A549 (cell line): ENCODE measurements around the gene KCNH6. TPM values are rescaled to one million over a fixed set of nuclear protein-coding genes. Genes with fewer than 3 reads are reported as not detected.

ENCODE experiments used
- ATAC-seq, 2 experiments: fragments of 200-7000 bp in 1 of 2; fragments of >200 bp in 1 of 2; cut with Nextera tagmentation in 1 of 2; cut with Tn5 transposase in 1 of 2; 3 replicates each; pipeline versions ENCODE4 v1.8.0 to v1.9.1; 2018 to 2020; ENCODE audit warnings: mild to moderate bottlenecking in 1 of 2, moderate library complexity in 1 of 2
- CTCF ChIA-PET: fragments of 300-600 bp; sonication (Branson Sonifier 250); formaldehyde crosslinking; extraction: SDS; loops from one replicate; lab custom pipeline; 2021; ENCODE audit warnings: antibody characterized with exemption, inconsistent platforms; lab: Yijun Ruan, JAX
- POLR2A ChIA-PET: fragments of 350-600 bp; formaldehyde crosslinking; extraction: SDS; loops from one replicate; lab custom pipeline; 2021; ENCODE audit warnings: antibody characterized with exemption, inconsistent platforms; lab: Yijun Ruan, JAX
- DNase-seq, 2 experiments: peaks; one replicate each; pipeline versions ENCODE4 v3.0.0 to v3.0.0-alpha.2; 2011 to 2016; ENCODE audit warnings: low read depth in 1 of 2, low spot score in 1 of 2
- FAIRE-seq: peaks from 2 replicates; lab custom pipeline; 2011; peaks lifted over from hg19 to GRCh38; lab: Jason Lieb, UNC
- H3K27ac ChIP-seq, 2 experiments: fragments of >200 bp; sonication (Bioruptor Twin); formaldehyde crosslinking; 3 replicates each; pipeline ENCODE4 v1.5.1; 2016 to 2017
- H3K4me1 ChIP-seq: fragments of >200 bp; sonication (Bioruptor Twin); formaldehyde crosslinking; 3 replicates; pipeline ENCODE4 v1.6.1; 2016
- H3K4me2 ChIP-seq: fragments of >200 bp; sonication (Bioruptor Twin); formaldehyde crosslinking; 3 replicates; pipeline ENCODE4 v1.6.1; 2016
- H3K4me3 ChIP-seq: fragments of >200 bp; sonication (Bioruptor Twin); formaldehyde crosslinking; 3 replicates; pipeline ENCODE4 v1.5.1; 2016
- H3K9me3 ChIP-seq: fragments of >200 bp; sonication (Bioruptor Twin); formaldehyde crosslinking; 3 replicates; pipeline ENCODE4 v1.6.1; 2016
- BHLHE40 ChIP-seq: IDR thresholded peaks from 2 replicates; pipeline ENCODE4 v1.6.1; 2012; ENCODE audit warnings: low read depth, low read length, inconsistent platforms
- CBX8 ChIP-seq: fragments of 200-600 bp; sonication (generic); IDR thresholded peaks from 2 replicates; pipeline ENCODE4 v1.6.1; 2016
- CEBPB ChIP-seq, 2 experiments: fragments of >200 bp in 1 of 2; sonication (Bioruptor Twin) in 1 of 2; formaldehyde crosslinking in 1 of 2; IDR thresholded peaks; 2 replicates each; pipeline ENCODE4 v1.6.1; 2012 to 2016
- CHD2 ChIP-seq: fragments of 150-350 bp; IDR thresholded peaks from 2 replicates; pipeline ENCODE4 v1.6.1; 2014; ENCODE audit warnings: low read length; ENCODE audit not compliant: partially characterized antibody
- EHF ChIP-seq: fragments of 250-450 bp; sonication (Bioruptor Pico); IDR thresholded peaks from 2 replicates; pipeline ENCODE4 v1.5.0; 2020; ENCODE audit warnings: mild to moderate bottlenecking
- ELK1 ChIP-seq: fragments of 150-350 bp; IDR thresholded peaks from 2 replicates; pipeline ENCODE4 v1.6.1; 2014; ENCODE audit warnings: low read depth, mild to moderate bottlenecking, low read length
- ESRRA ChIP-seq: fragments of 150-350 bp; IDR thresholded peaks from 2 replicates; pipeline ENCODE4 v1.6.1; 2014; ENCODE audit warnings: mild to moderate bottlenecking, low read length, borderline replicate concordance
- FOSB ChIP-seq: fragments of 250-450 bp; sonication (Bioruptor Pico); IDR thresholded peaks from 2 replicates; pipeline ENCODE4 v1.5.0; 2020; ENCODE audit warnings: mild to moderate bottlenecking, moderate library complexity
- GATA3 ChIP-seq: IDR thresholded peaks from 2 replicates; pipeline ENCODE4 v1.6.1; 2012; ENCODE audit warnings: borderline replicate concordance
- HEYL ChIP-seq: fragments of 250-450 bp; sonication (Bioruptor Pico); IDR thresholded peaks from 2 replicates; pipeline ENCODE4 v1.8.0; 2021; ENCODE audit warnings: mild to moderate bottlenecking, moderate library complexity
- HOXA7 ChIP-seq: fragments of 250-450 bp; sonication (Bioruptor Pico); IDR thresholded peaks from 2 replicates; pipeline ENCODE4 v1.5.0; 2020; ENCODE audit warnings: mild to moderate bottlenecking, moderate library complexity
- HOXB13 ChIP-seq: fragments of 250-450 bp; sonication (Bioruptor Pico); IDR thresholded peaks from 2 replicates; pipeline ENCODE4 v1.5.0; 2020; ENCODE audit warnings: low read depth, mild to moderate bottlenecking, moderate library complexity
- KDM1A ChIP-seq: fragments of 200-600 bp; sonication (generic); IDR thresholded peaks from 2 replicates; pipeline ENCODE4 v1.6.1; 2016; ENCODE audit warnings: low read depth, mild to moderate bottlenecking
- MYC ChIP-seq: IDR thresholded peaks from 2 replicates; pipeline ENCODE4 v1.6.1; 2012; ENCODE audit warnings: mild to moderate bottlenecking, inconsistent platforms, low read length, improper control_type of control experiment, borderline replicate concordance
- NFE2L2 ChIP-seq: fragments of 150-350 bp; conservative IDR thresholded peaks from 2 replicates; pipeline ENCODE4 v1.6.1; 2014; ENCODE audit warnings: low read length
- NPAS2 ChIP-seq: fragments of 250-450 bp; sonication (Bioruptor Pico); IDR thresholded peaks from 2 replicates; pipeline ENCODE4 v1.8.0; 2022; ENCODE audit warnings: mild to moderate bottlenecking, moderate library complexity, borderline replicate concordance
- RARB ChIP-seq: fragments of 250-450 bp; sonication (Bioruptor Pico); IDR thresholded peaks from 2 replicates; pipeline ENCODE4 v1.8.0; 2021; ENCODE audit warnings: mild to moderate bottlenecking, moderate library complexity
- RCOR1 ChIP-seq: fragments of 150-350 bp; IDR thresholded peaks from 2 replicates; pipeline ENCODE4 v1.6.1; 2014; ENCODE audit warnings: antibody characterized with exemption, low read length, low read depth
- REST ChIP-seq: fragments of 200-600 bp; sonication (generic); IDR thresholded peaks from 2 replicates; pipeline ENCODE4 v1.6.1; 2016; ENCODE audit warnings: antibody characterized with exemption, mild to moderate bottlenecking, moderate library complexity
- SREBF2 ChIP-seq: fragments of 450-650 bp; IDR thresholded peaks from 2 replicates; pipeline ENCODE4 v1.6.1; 2014; ENCODE audit warnings: mild to moderate bottlenecking, moderate library complexity
- USF2 ChIP-seq: fragments of 450-650 bp; IDR thresholded peaks from 2 replicates; pipeline ENCODE4 v1.6.1; 2014; ENCODE audit warnings: antibody characterized with exemption
- ZFP36 ChIP-seq: fragments of 450-650 bp; IDR thresholded peaks from 2 replicates; pipeline ENCODE4 v1.6.1; 2014; ENCODE audit warnings: borderline replicate concordance; ENCODE audit not compliant: partially characterized antibody
- ZNF302 ChIP-seq: fragments of 250-450 bp; sonication (Bioruptor Pico); IDR thresholded peaks from 2 replicates; pipeline ENCODE4 v1.9.0; 2021; ENCODE audit warnings: inconsistent platforms, mild to moderate bottlenecking, moderate library complexity
- WGBS: methylation state at CpG from one replicate; pipeline ENCODE4 v1.1.6; 2017; ENCODE audit errors: missing lambda C conversion rate; 5-methylcytosine and 5-hydroxymethylcytosine counted together
- polyA plus RNA-seq, 4 experiments: library from polyadenylated mRNA; depleted of rRNA in 3 of 4; stranded (reverse); fragments of >200 nt; fragmentation: RNase III in 1 of 4; extraction: RNeasy Plus Mini Kit Qiagen cat#74134 plus additional on column Dnase treatment in 1 of 4; gene quantifications; 2 replicates in 3 of 4; 3 replicates in 1 of 4; pipeline ENCODE4 v1.2.3, GENCODE V29; 2011 to 2017

KCNH6 gene
- polyA plus RNA-seq, 2 of the 4 experiments (the other 2 are of a cell fraction): not detected

GRCh38 chr17:63540590-63540989, 17.4 kb downstream of the KCNH6 start:
- Histone ChIP-seq H3K9me3 (no peaks in the 10 kb centered on the region), H3K4me1 (no peaks in the 10 kb centered on the region), H3K27ac (no peak overlapping the region), H3K4me3 (no peak overlapping the region), H3K4me2 (no peak overlapping the region)
- CTCF ChIA-PET: no interaction called here
- DNase-seq (no peak), FAIRE-seq (no peak), ATAC-seq (no peak)
- 63% methylated on average over 4 of the region's 4 CpGs for WGBS
- POLR2A ChIA-PET: no interaction called here
- TF ChIP-seq KDM1A (no peak), CEBPB (IDR thresholded peaks at IDR 0.05) (no peak), RCOR1 (no peak), RARB (CRISPR knock-in tag) (no peak), ZFP36 (no peak), ESRRA (no peak)
- TF ChIP-seq, all 56 proteins: peak for 0

GRCh38 chr17:63542218-63542545, 19.0 kb downstream of the KCNH6 start:
- Histone ChIP-seq H3K4me1 (no peaks in the 10 kb centered on the region), H3K9me3 (no peaks in the 10 kb centered on the region), H3K27ac (no peak overlapping the region), H3K4me3 (no peak overlapping the region), H3K4me2 (no peak overlapping the region)
- ChIA-PET POLR2A (no interaction called here), CTCF (interaction anchor here (0.8 to 1.2 kb wide), 3 partner anchors 24 to 70 kb away, joined by 3 to 4 read pairs (median 3); no protein-coding TSS in a partner anchor)
- TF ChIP-seq CBX8: no peak
- no peak for TF ChIP-seq HOXB13 (CRISPR knock-in tag)
- TF ChIP-seq NPAS2: no peak
- no peak for TF ChIP-seq ZNF302 (CRISPR knock-in tag)
- no peak for TF ChIP-seq RARB (CRISPR knock-in tag)
- TF ChIP-seq GATA3: no peak
- TF ChIP-seq ELK1: no peak
- TF ChIP-seq HEYL (CRISPR knock-in tag): no peak
- no peak for TF ChIP-seq NFE2L2
- no peak for TF ChIP-seq CHD2
- no peak for TF ChIP-seq FOSB (CRISPR knock-in tag)
- TF ChIP-seq HOXA7: no peak
- no peak for TF ChIP-seq BHLHE40
- TF ChIP-seq USF2: no peak
- TF ChIP-seq REST: no peak
- TF ChIP-seq SREBF2: no peak
- TF ChIP-seq MYC: no peak
- no peak for TF ChIP-seq EHF (CRISPR knock-in tag)
- ATAC-seq (no peak), DNase-seq (no peak), FAIRE-seq (no peak)
- WGBS: 89% methylated on average over 9 of the region's 9 CpGs
